ENCODE data around the gene DEK.
"Not testable (repeated sequence)": the region's sequence is repeated elsewhere in the genome, so short reads cannot be mapped to it uniquely, and the experiment has no call there.

The DEK gene

GRCh38 chr6:18210707-18211106, 53.6 kb downstream of the DEK start:
- TF ChIP-seq ZNF274 (IDR thresholded peaks at IDR 0.05; ENCODE audit: low read depth, low read length): no peak
- no peak overlapping the region for H3K4me3 ChIP-seq (ENCODE audit: low read length)

DNA sequence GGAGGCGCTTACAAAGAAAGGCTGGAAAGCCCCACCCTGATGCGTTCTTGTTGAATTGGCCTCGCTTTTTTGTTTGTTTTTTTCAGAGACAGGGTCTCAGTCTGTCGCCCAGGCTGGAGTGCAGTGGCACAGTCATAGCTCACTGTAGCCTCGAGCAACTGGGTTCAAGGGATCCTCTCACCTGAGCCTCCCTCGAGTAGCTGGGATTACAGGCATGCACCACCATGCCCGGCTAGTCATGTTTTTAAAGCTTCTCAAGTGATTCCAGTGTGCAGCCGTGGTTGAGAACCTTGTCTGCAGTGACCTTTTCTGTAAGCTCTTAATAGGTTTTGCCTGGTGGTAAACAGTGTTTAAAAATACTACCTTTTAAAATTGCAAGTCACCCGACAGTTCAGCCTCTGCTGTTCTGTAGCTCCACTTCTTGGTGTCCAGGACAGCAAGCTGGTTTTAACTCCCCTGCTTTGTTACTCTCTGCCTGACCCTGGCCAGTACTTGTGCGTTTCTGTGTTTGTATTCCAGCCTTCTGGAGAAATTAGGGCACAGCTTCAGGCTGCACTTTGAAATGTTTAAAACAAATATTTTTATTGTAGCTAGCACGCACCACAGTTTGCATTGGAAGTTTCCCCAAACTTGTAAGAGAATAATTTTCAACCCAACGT, 54.7 kb downstream of the DEK start:
- H3K4me3 ChIP-seq (ENCODE audit: low read length): no peak overlapping the region
- no peak for TF ChIP-seq ZNF274 (IDR thresholded peaks at IDR 0.05; ENCODE audit: low read depth, low read length)

GRCh38 chr6:18208778-18209177, 55.6 kb downstream of the DEK start:
- not testable (repeated sequence) for H3K4me3 ChIP-seq (ENCODE audit: low read length)

- H3K4me3 ChIP-seq (ENCODE audit: low read length): no peak overlapping the region
- TF ChIP-seq ZNF274 (IDR thresholded peaks at IDR 0.05; ENCODE audit: low read depth, low read length): no peak
Observed at GRCh38 chr6:18207949-18208348, 56.4 kb downstream of the DEK start.

GRCh38 chr6:18207438-18207837, 56.9 kb downstream of the DEK start:
- no peak overlapping the region for H3K4me3 ChIP-seq (ENCODE audit: low read length)
- TF ChIP-seq ZNF274 (IDR thresholded peaks at IDR 0.05; ENCODE audit: low read depth, low read length): no peak

- no peak for TF ChIP-seq ZNF274 (IDR thresholded peaks at IDR 0.05; ENCODE audit: low read depth, low read length)
- H3K4me3 ChIP-seq (ENCODE audit: low read length): no peak overlapping the region
Observed at GRCh38 chr6:18206591-18206990, 57.7 kb downstream of the DEK start.

GRCh38 chr6:18204691-18205090, 59.6 kb downstream of the DEK start:
- H3K4me3 ChIP-seq (ENCODE audit: low read length): no peak overlapping the region
- no peak for TF ChIP-seq ZNF274 (IDR thresholded peaks at IDR 0.05; ENCODE audit: low read depth, low read length)

DNA sequence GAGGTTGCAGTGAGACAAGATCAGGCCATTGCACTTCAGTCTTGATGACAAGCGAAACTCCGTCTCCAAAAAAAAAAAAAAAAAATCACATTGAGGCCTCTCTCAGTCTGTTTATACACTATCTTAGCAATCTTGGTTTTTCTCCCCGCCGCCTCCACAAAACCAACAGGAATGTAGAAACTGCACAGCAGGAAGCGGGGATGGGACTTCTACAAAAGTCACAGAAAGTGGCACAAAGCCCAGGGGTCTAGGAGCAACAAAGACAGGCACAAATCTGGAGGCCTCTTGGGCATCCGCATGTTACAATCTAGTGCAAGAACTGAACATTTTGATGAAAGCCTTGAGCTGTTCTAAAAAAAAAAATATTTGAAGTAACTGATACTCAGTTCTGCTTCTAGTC, 60.5 kb downstream of the DEK start:
- no peak for TF ChIP-seq ZNF274 (IDR thresholded peaks at IDR 0.05; ENCODE audit: low read depth, low read length)
- no peak overlapping the region for H3K4me3 ChIP-seq (ENCODE audit: low read length)

GRCh38 chr6:18192026-18192425, 72.3 kb downstream of the DEK start:
- H3K4me3 ChIP-seq (ENCODE audit: low read length): no peak overlapping the region
- TF ChIP-seq ZNF274 (IDR thresholded peaks at IDR 0.05; ENCODE audit: low read depth, low read length): no peak

DNA sequence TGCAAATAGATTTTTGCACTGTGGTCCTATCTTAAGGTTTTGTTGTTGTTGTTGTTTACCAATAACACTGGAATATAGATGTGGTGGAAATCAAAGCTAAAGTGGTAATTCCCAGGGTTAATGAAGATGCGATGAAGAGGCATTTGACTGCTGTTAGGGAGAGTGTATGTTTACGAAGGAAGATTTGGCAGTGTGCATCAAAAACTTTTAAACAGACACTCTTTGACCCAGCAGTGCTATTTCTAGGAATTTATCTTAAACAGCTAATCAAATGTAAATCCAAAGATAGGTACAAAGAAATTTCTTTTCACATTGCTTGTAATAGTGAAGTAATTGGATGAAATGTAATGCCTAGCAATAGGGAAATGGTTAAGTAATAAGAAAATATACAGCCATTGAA, 75.1 kb downstream of the DEK start:
- H3K4me3 ChIP-seq (ENCODE audit: low read length): no peak overlapping the region
- no peak for TF ChIP-seq ZNF274 (IDR thresholded peaks at IDR 0.05; ENCODE audit: low read depth, low read length)

DNA sequence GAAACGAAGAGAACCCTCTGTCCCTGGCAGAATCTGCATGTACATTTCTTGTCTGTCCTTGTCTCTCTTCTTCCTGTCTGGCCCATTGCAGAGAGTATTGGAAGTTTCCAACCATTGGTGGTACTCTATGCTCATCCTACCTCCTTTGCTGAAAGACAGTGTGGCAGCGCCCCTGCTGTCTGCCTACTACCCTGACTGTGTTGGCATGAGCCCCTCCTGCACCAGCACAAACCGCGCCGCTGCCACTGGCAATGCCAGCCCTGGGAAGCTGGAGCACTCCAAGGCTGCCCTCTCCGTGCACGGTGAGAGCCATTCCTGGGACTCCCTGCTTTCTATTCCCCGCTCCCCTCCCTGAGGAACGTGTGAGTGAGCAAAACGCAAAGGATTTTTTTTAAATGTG, 76.6 kb downstream of the DEK start:
- H3K4me3 ChIP-seq (ENCODE audit: low read length): no peak overlapping the region
- no peak for TF ChIP-seq ZNF274 (IDR thresholded peaks at IDR 0.05; ENCODE audit: low read depth, low read length)

GRCh38 chr6:18186540-18187250, 77.6 kb downstream of the DEK start:
- no peak overlapping the region for H3K4me3 ChIP-seq (ENCODE audit: low read length)
- no peak for TF ChIP-seq ZNF274 (IDR thresholded peaks at IDR 0.05; ENCODE audit: low read depth, low read length)

- H3K4me3 ChIP-seq (ENCODE audit: low read length): no peak overlapping the region
- no peak for TF ChIP-seq ZNF274 (IDR thresholded peaks at IDR 0.05; ENCODE audit: low read depth, low read length)
Observed at GRCh38 chr6:18186033-18186432, 78.3 kb downstream of the DEK start.

DNA sequence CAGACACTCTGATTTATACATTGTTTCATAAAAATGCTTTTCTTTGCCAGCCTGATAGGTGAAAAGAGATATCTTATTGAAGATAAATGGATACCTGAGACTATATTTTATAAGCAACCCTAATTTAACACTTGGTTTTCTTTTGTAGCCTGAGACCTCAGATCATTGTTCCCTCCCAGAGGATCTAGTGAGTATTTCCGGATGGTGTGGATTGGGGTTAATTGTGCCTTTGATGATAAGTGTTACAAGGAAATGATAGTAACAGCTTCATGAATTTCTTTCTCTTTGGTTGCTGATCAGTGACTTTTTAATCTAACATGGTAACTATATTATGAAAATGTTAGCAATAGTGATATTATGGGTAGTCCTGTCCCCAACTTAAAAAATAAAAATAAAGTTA, 78.7 kb downstream of the DEK start:
- no peak for TF ChIP-seq ZNF274 (IDR thresholded peaks at IDR 0.05; ENCODE audit: low read depth, low read length)
- H3K4me3 ChIP-seq (ENCODE audit: low read length): no peak overlapping the region

DNA sequence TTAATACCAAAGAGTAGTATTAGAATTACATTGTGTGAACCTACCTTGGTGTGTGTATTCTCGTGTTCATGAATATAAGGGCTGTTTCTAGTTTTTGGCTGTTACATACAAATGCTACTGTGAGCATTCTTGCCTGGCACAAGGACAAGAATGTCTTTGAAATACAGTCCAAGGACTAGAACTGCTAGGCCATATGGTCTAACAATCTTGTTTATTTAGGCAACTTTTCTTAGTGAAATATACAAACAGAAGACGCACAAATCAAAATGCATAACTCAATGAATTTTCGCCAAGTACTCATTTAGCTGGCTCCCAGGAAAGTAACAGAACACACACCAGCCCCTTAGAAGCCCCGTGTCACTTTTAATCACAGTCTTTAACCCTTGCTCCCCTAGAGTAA, 80.6 kb downstream of the DEK start:
- TF ChIP-seq ZNF274 (IDR thresholded peaks at IDR 0.05; ENCODE audit: low read depth, low read length): no peak
- H3K4me3 ChIP-seq (ENCODE audit: low read length): no peak overlapping the region

GRCh38 chr6:18182568-18182967, 81.8 kb downstream of the DEK start:
- no peak for TF ChIP-seq ZNF274 (IDR thresholded peaks at IDR 0.05; ENCODE audit: low read depth, low read length)
- H3K4me3 ChIP-seq (ENCODE audit: low read length): no peak overlapping the region
